Ecto neural progenitor cell (in vitro differentiated cells): ENCODE measurements around the gene SERTAD1.
"Not testable (repeated sequence)": the region's sequence is repeated elsewhere in the genome, so short reads cannot be mapped to it uniquely, and the experiment has no call there.

Source experiments
- DNase-seq: peaks from one replicate; pipeline ENCODE4 v3.0.0-alpha.2; 2018; ENCODE audit warnings: low spot score

Gene SERTAD1

GRCh38 chr19:40452016-40452415 lies 26.2 kb upstream of the SERTAD1 start:
- no peak for DNase-seq

DNA sequence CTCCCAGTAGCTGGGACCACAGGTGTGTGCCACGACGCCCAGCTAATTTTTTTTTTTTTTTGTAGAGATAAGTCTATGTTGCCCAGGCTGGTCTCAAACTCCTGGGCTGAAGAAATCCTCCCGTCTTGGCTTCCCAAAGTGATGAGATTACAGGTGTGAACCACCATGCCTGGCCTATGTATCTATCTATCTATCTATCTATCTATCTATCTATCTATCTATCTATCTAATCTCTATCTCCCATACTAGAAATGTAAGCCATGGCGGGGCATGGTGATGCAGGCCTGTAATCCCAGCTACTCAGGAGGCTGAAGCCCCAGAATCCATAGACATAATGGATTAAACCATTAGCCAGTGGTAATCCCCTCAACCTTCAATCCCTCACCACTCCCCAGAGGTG lies 24.9 kb upstream of the SERTAD1 start:
- DNase-seq: no peak

- no peak for DNase-seq
Observed at GRCh38 chr19:40449506-40449905, 23.7 kb upstream of the SERTAD1 start.

- no peak for DNase-seq
Observed at GRCh38 chr19:40446263-40446784, 20.5 kb upstream of the SERTAD1 start.

GRCh38 chr19:40445780-40446262 lies 20.0 kb upstream of the SERTAD1 start:
- peak; percentile 72 for DNase-seq

DNA sequence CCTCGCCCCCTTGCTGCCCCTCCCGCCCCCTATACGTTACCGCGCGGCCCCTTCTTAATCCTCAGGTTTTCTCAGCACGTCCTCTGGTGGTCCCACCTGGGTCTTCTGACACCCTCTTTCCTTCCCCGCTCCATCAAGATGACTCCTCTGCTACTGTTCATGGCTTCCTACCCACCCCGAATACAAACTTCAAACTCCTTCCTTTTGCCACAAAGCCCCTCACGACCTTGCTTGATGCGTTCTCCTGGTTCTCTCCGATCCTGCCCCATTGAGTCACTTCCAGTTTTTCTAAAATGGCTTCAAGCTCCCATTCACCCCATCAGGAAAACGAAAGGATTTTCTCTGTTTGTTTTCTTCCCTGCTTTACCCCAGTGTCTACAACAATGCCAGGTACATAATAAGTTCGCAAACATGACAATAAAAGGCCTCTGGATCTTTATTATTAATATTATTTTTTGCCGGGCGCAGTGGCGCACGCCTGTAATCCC lies 19.1 kb upstream of the SERTAD1 start:
- DNase-seq: no peak

- DNase-seq: peak; percentile 99
Observed at GRCh38 chr19:40444000-40444824, 18.4 kb upstream of the SERTAD1 start, which contains the start of gene SERTAD3. Gene SERTAD3, minus strand, starts transcription at chr19:40444335. Its CDS starts 2,255 bp downstream, at chr19:40442080.

DNA sequence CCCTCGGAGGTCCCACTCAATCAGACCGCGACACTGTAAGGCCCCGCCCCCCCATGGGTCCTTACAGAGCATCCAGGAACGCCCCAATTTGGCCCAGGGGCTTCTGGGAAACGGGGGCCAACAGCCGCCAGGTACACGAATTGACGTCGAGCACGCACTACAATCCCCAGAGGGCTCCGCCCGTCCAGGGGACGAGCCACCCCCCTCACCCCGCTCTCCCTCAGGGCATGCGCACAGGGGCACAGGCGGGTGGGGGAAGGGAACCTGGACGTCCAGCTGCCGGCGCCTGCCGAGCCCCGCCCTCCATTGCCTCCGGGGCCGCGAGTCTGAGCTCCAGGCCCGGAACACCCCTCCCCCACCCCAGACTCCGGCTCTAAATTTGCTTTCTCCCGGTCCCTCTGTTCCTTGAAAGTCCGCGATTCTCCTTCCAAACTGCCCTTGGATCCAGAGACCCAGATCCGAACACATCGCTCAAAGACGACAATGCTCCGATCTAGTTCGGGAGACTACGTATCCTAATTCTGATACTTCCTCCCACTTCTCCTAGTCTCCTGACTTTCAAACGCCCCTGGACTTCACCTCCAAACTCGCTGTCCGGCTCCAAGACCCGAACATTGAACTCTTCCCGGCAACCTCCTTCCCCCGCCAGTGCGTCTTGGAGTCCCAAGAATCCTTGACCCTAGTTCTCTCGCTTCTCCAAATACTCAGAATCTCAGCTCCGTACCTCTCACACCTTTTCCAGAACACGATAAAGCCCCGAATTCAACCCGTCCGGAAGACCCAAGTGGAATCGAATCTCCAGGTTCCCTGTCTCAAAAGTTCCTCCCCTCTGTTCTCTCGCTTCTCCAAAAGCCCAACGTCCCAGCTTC lies 17.6 kb upstream of the SERTAD1 start:
- DNase-seq: peak; percentile 99

DNA sequence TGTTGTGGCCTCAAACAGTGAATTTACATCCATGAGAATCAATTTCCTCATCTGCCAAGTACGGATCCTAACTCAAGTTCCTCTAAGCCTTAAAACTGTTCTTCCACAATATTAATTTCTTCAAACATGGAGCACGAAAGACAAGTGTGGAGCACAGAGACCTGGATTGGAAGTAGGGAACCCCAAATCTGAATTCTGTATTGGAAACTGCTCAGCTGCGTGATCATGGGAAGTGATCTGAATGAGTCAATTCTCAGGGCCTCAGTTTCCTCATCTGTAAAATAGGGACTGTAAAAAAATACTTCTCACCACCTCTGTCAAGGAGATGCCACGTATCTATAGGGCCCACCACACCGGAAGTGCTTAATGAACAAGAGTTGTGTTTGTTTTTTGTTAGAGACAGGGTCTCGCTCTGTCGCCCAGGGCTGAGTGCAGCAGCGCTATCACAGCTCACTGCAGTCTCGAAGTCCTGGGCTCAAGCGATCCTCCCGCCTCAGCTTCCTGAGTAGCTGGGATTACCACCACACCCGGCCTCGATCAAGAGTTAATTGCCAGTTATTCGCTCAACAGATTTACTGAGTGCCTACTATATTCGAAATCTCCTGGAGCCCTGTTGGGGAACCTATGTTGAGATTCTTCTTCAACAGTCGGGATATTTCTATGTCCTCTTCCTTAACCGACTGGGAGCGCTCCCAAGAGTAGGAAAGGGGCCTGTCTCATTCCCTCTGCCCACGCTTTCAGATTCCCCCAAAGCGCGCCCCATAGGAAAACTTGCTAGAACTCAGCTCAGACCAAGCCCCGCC lies 16.7 kb upstream of the SERTAD1 start:
- no peak for DNase-seq

DNA sequence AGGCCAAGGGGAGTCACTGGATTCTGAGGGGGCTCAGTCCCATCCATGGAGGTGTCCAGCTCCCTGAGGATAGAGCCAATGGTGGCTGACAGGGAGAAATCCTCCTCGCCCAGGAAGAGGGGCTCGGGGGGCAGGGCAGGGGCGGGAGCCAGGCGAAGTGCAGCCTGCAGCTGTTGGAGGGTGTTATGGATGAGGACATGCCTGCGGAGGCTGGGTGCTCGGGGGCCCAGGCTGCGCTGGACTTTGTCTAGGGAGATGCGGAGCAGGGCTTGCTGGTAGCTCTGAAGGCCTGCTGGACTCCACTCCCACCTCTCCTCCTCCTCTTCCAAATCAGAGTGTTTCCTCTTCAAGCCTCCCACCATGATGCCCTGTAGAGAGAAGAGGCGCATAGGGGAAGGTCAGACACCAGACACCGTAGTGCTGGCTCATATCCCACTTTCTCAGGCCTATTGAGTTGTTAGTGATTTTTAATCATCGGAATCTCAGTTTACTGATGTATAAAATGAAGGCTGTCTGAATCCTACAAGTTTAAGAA lies 16.0 kb upstream of the SERTAD1 start:
- no peak for DNase-seq

GRCh38 chr19:40438284-40438683 lies 12.5 kb upstream of the SERTAD1 start:
- no peak for DNase-seq

DNA sequence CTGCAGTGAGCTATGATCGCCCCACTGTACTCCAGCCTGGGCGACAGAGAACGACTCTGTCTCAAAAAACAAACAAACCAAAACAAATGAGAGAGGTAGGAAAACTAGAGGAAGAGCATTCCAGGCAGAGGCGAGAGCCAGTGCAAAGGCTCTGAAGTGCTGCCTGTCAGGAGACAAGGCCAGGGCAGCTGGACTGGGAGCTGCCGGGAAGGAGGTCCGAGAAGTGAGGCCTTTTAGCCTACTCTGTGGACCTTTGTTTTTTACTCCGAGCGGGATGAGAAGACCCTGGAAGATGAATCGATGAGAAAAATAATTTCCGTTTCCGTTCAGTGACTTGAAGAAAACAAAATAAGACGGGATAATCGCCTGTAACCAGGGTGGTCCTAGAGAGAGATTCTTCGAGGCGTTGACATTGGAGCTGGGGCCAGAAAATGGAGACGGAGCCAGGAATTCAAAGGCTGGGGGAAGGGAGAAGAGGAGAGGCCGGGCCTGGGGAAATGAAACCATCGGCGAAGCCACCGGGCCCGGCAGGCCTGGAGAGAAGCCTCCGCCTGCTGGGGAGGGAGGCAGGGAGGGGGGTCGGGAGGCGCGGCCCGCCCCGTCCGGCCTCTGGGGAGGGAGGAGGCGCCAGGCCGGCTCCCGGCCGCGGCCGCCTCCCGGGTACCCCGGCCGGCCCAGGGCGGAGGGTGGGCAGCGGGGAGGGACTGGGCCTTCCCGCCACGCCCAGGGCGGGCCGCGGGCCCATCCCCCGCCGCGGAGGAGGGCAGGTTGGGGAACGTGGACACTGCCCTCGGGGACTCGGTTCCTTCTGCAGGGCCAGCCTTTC lies 7.8 kb upstream of the SERTAD1 start:
- DNase-seq: peak; percentile 85

GRCh38 chr19:40432760-40433159 lies 7.0 kb upstream of the SERTAD1 start:
- DNase-seq: not testable (repeated sequence)

- DNase-seq: no peak
Observed at GRCh38 chr19:40431698-40432097, 5.9 kb upstream of the SERTAD1 start.

DNA sequence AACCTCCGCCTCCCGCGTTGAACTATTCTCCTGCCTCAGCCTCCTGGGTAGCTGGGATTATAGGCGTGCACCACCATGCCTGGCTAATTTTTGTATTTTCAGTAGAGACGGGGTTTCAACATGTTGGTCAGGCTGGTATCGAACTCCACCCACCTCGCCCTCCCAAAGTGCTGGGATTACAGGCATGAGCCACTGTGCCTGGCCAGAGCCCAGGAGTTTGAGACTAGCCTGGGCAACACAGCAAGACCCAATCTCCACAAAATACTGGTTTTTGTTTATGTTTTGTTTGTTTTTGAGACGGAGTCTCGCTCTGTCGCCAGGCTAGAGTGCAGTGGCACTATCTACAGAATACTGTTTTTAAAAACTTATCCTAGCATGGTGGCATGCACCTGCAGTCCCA lies 4.5 kb upstream of the SERTAD1 start:
- DNase-seq: not testable (repeated sequence)

- DNase-seq: not testable (repeated sequence)
Observed at GRCh38 chr19:40428197-40428596, 2.4 kb upstream of the SERTAD1 start.

DNA sequence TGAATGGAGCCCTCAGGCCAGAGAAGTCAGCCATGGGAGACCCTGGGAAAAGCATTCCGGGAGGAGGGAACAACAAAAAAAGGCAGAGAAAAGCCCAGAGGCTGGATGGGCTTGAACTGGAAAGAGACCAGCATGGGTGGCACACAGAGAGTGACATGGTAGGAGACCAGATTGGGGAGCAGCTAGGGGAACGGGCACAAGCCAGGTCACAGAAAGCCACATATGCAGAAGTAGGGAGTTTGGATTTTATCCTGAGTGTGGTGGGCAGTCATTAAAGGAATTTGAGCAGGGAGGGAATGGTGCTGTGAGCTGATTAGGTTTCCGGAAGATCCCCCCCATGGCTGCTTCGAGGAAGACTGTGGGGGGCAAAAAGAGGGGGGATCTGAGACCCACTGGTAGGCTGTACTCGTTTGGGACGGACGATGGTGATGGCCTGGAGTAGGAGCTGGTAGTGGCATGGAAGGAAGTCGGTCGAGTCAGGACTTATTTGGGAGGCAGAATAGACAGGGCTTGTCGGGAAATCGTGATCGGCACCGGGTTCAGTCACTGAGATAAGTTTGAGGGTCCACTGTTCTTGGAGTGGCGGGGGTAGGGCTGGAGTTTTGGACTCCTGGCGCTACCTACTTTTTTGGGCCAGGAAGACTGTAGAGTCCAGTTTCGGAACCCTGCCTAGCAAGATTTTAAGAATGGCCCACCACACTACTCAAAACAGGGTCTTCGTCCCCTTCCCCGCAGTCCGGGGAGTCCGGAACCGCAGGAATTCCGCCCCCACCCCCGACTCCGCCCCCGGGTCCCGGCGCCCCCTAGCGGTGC lies 949 bp downstream of the SERTAD1 start:
- no peak for DNase-seq

- no peak for DNase-seq
Observed at GRCh38 chr19:40423938-40424337, 1.9 kb downstream of the SERTAD1 start.

- no peak for DNase-seq
Observed at GRCh38 chr19:40422748-40423566, 2.8 kb downstream of the SERTAD1 start.
